Panc1 (cell line): ENCODE data around the gene NRAS. TPM values are rescaled to one million over a fixed set of nuclear protein-coding genes. Genes with fewer than 3 reads are reported as not detected.
A peak's percentile ranks its signal among the peaks of the same experiment; 100 is the strongest.

Source experiments
- ATAC-seq: fragments of 200-7000 bp; cut with Tn5 transposase; 2 replicates; pipeline ENCODE4 v1.9.1; 2020; ENCODE audit warnings: mild to moderate bottlenecking, moderate library complexity
- BruUV-seq: library from RNA; stranded (reverse); fragments of 400-500 nt; replicated peaks from 2 replicates; lab custom pipeline; 2021; lab: Mats Ljungman, UMichigan
- CTCF ChIA-PET: fragments of 300-600 bp; sonication (Branson Sonifier 250); formaldehyde crosslinking; loops from one replicate; lab custom pipeline; 2022; ENCODE audit warnings: antibody characterized with exemption; lab: Charles Lee
- POLR2A ChIA-PET: fragments of 300-600 bp; sonication (Branson Sonifier 250); formaldehyde crosslinking; loops from one replicate; lab custom pipeline; 2022; ENCODE audit warnings: antibody characterized with exemption; lab: Charles Lee
- DNase-seq: peaks from one replicate; pipeline ENCODE4 v3.0.0-alpha.2; 2010; ENCODE audit warnings: low read depth, low spot score
- H3K27ac ChIP-seq: 2 replicates; pipeline ENCODE4 v1.5.1; 2011; ENCODE audit warnings: mild to moderate bottlenecking, low read length, inconsistent platforms
- H3K27me3 ChIP-seq: fragments of 200-500 bp; sonication (Bioruptor generic); 2 replicates; pipeline ENCODE4 v1.6.0; 2014; ENCODE audit warnings: low read length, inconsistent platforms; ENCODE audit not compliant: control insufficient read depth, insufficient read depth
- H3K36me3 ChIP-seq: fragments of 200-500 bp; sonication (Bioruptor generic); 2 replicates; pipeline ENCODE4 v1.5.1; 2014; ENCODE audit warnings: inconsistent platforms, mild to moderate bottlenecking, low read length, moderate library complexity; ENCODE audit not compliant: control insufficient read depth, insufficient read depth
- H3K4me1 ChIP-seq: 2 replicates; pipeline ENCODE4 v1.5.1; 2011; ENCODE audit warnings: inconsistent platforms, mild to moderate bottlenecking, low read length, moderate library complexity; ENCODE audit not compliant: control insufficient read depth, insufficient read depth
- H3K4me3 ChIP-seq, 2 experiments: 2 replicates each; pipeline ENCODE4 v1.5.1; 2011 to 2012; ENCODE audit warnings: low read depth in 2 of 2, low read length in 2 of 2, mild to moderate bottlenecking in 2 of 2, inconsistent platforms in 1 of 2, moderate library complexity in 1 of 2
- H3K9me3 ChIP-seq: fragments of 200-500 bp; sonication (Bioruptor generic); 2 replicates; pipeline ENCODE4 v1.5.1; 2014; ENCODE audit warnings: low read depth, mild to moderate bottlenecking, inconsistent platforms, low read length, moderate library complexity; ENCODE audit not compliant: control insufficient read depth, insufficient read depth
- POLR2AphosphoS5 ChIP-seq: IDR thresholded peaks from 2 replicates; pipeline ENCODE4 v1.6.1; 2012; ENCODE audit warnings: mild to moderate bottlenecking, low read depth, low read length, moderate library complexity
- SIN3A ChIP-seq: IDR thresholded peaks from 2 replicates; pipeline ENCODE4 v1.6.1; 2012; ENCODE audit warnings: low read depth, mild to moderate bottlenecking, low read length, moderate library complexity, borderline replicate concordance; ENCODE audit not compliant: insufficient read depth
- TCF7L2 ChIP-seq: IDR thresholded peaks from 2 replicates; pipeline ENCODE4 v1.6.1; 2011; ENCODE audit warnings: mild to moderate bottlenecking, low read depth, low read length, inconsistent platforms
- in situ Hi-C: cut with HindIII; loops from 2 replicates; pipeline ENCODE4 v1.10.0; 2016; ENCODE audit warnings: low sequenced_read_pairs, low pct_unique_long_range_greater_than_20kb
- intact Hi-C: fragments of 100-400 bp; cut with micrococcal nuclease; formaldehyde crosslinking; loops from one replicate; pipeline ENCODE4 v1.10.0; 2022; ENCODE audit not compliant: unreplicated experiment
- total RNA-seq: library from RNA; stranded (reverse); gene quantifications from one replicate; pipeline ENCODE4 v1.2.1, GENCODE V29; 2021; ENCODE audit not compliant: unreplicated experiment
- TF ChIP-seq, protein P1 (sequence below): fragments of 450-650 bp; IDR thresholded peaks from 2 replicates; pipeline ENCODE4 v1.5.1; 2017; ENCODE audit warnings: mild to moderate bottlenecking
- TF ChIP-seq, protein P2 (sequence below), 2 experiments: IDR thresholded peaks; 2 replicates each; pipeline ENCODE4 v1.6.1; 2011 to 2012; ENCODE audit warnings: low read depth in 2 of 2, control low read depth in 1 of 2, low read length in 1 of 2, mild to moderate bottlenecking in 1 of 2, moderate library complexity in 1 of 2; ENCODE audit not compliant: insufficient read depth in 1 of 2

The NRAS gene
- total RNA-seq, 1 experiment from 2014 or later, result 50.2 TPM

DNA sequence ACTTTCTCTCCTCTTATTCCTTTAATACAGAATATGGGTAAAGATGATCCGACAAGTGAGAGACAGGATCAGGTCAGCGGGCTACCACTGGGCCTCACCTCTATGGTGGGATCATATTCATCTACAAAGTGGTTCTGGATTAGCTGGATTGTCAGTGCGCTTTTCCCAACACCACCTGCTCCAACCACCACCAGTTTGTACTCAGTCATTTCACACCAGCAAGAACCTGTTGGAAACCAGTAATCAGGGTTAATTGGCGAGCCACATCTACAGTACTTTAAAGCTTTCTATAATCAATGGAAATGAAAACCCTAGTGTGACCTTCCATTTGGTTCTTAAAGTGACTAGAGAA is 643 bp downstream of the NRAS start:
- TF ChIP-seq TCF7L2, result no peak
- TF ChIP-seq, protein P1, sequence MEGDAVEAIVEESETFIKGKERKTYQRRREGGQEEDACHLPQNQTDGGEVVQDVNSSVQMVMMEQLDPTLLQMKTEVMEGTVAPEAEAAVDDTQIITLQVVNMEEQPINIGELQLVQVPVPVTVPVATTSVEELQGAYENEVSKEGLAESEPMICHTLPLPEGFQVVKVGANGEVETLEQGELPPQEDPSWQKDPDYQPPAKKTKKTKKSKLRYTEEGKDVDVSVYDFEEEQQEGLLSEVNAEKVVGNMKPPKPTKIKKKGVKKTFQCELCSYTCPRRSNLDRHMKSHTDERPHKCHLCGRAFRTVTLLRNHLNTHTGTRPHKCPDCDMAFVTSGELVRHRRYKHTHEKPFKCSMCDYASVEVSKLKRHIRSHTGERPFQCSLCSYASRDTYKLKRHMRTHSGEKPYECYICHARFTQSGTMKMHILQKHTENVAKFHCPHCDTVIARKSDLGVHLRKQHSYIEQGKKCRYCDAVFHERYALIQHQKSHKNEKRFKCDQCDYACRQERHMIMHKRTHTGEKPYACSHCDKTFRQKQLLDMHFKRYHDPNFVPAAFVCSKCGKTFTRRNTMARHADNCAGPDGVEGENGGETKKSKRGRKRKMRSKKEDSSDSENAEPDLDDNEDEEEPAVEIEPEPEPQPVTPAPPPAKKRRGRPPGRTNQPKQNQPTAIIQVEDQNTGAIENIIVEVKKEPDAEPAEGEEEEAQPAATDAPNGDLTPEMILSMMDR, result no peak
- TF ChIP-seq, protein P2, sequence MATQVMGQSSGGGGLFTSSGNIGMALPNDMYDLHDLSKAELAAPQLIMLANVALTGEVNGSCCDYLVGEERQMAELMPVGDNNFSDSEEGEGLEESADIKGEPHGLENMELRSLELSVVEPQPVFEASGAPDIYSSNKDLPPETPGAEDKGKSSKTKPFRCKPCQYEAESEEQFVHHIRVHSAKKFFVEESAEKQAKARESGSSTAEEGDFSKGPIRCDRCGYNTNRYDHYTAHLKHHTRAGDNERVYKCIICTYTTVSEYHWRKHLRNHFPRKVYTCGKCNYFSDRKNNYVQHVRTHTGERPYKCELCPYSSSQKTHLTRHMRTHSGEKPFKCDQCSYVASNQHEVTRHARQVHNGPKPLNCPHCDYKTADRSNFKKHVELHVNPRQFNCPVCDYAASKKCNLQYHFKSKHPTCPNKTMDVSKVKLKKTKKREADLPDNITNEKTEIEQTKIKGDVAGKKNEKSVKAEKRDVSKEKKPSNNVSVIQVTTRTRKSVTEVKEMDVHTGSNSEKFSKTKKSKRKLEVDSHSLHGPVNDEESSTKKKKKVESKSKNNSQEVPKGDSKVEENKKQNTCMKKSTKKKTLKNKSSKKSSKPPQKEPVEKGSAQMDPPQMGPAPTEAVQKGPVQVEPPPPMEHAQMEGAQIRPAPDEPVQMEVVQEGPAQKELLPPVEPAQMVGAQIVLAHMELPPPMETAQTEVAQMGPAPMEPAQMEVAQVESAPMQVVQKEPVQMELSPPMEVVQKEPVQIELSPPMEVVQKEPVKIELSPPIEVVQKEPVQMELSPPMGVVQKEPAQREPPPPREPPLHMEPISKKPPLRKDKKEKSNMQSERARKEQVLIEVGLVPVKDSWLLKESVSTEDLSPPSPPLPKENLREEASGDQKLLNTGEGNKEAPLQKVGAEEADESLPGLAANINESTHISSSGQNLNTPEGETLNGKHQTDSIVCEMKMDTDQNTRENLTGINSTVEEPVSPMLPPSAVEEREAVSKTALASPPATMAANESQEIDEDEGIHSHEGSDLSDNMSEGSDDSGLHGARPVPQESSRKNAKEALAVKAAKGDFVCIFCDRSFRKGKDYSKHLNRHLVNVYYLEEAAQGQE (IDR thresholded peaks at IDR 0.05; ENCODE audit: insufficient read depth in 1 of 2, low read depth in 2 of 2, low read length in 1 of 2), result no peak
- TF ChIP-seq POLR2AphosphoS5, result no peak
- TF ChIP-seq SIN3A, result no peak
- ChIA-PET POLR2A (interaction anchor here (0.6 kb wide), 1 partner anchor 752 kb away, joined by 3 read pairs; no protein-coding TSS in a partner anchor), CTCF (no interaction called here)
- 0 out of 2 replicates have a peak, but pooled peaks have one; percentile 8 for ATAC-seq
- TSS peak; percentile 63 for BruUV-seq
- DNase-seq, result no peak
- H3K9me3 ChIP-seq, result no peaks in the 10 kb centered on the region
- intact Hi-C loops (no loop called here), in situ Hi-C loops (no loop called here)
- peaks cover 37% of the 10 kb centered on the region for H3K36me3 ChIP-seq
- peaks cover 6% of the 10 kb centered on the region; the same call in 1 of the 2 replicates for H3K4me1 ChIP-seq
- H3K27ac ChIP-seq, result peak overlapping the region; percentile 99
- H3K4me3 ChIP-seq, result peak overlapping the region; percentile 98 to 99
- H3K27me3 ChIP-seq, result no peaks in the 10 kb centered on the region

DNA sequence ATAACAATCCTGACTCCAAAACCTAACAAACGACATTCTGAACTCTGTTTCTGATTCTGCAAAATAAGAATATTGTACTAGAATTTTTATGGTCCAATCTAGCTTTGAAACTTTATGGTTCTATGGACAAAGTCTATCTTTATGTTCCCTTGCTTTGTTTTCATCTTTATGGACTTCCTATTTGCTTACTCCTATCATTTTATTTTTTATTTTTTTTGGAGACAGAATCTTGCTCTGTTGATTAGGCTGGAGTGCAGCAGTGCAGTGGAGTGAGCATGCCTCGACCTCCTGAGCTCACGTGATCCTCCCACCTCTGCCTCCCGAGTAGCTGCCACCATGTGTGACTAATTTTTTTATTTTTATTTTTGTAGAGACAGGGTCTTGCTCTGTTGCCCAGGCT is 3.6 kb downstream of the NRAS start:
- H3K4me1 ChIP-seq, result peaks cover 6% of the 10 kb centered on the region; the same call in 1 of the 2 replicates
- H3K27me3 ChIP-seq, result no peaks in the 10 kb centered on the region
- ATAC-seq (no peak), DNase-seq (no peak)
- H3K36me3 ChIP-seq, result peaks cover 35% of the 10 kb centered on the region
- H3K9me3 ChIP-seq, result no peaks in the 10 kb centered on the region
- CTCF ChIA-PET, result no interaction called here
- in situ Hi-C loops, result no loop called here
- intact Hi-C loops, result no loop called here
- H3K27ac ChIP-seq, result no peak overlapping the region
- TSS peak; percentile 9 for BruUV-seq
- no peak overlapping the region for H3K4me3 ChIP-seq
- TF ChIP-seq TCF7L2 (no peak), SIN3A (no peak), POLR2AphosphoS5 (no peak)
- TF ChIP-seq, protein P2 (IDR thresholded peaks at IDR 0.05; ENCODE audit: insufficient read depth in 1 of 2, low read depth in 2 of 2, low read length in 1 of 2), result no peak
- TF ChIP-seq, protein P1, result no peak
- POLR2A ChIA-PET, result interaction anchor here (0.5 to 0.6 kb wide), 2 partner anchors 29 to 270 kb away, joined by 3 to 6 read pairs; no protein-coding TSS in a partner anchor
